ENCODE results near the gene MYO16. TPM values are rescaled to one million over a fixed set of nuclear protein-coding genes. Genes with fewer than 3 reads are reported as not detected.

MYO16 gene
- total RNA-seq, 1 experiment from 2014 or later: not detected

- Mint-ChIP-seq H3K9me3 (no peaks in the 10 kb centered on the region), H3K27ac (peak overlapping the region in 1 of 3 experiments; percentile 40; a peak in 1 of 7 replicates), H3K4me3 (no peak overlapping the region), H3K36me3 (ENCODE audit: insufficient read depth in 1 of 3, low read depth in 3 of 3) (no peaks in the 10 kb centered on the region), H3K4me1 (peaks cover 12% of the 10 kb centered on the region in 2 experiments), H3K27me3 (ENCODE audit: low read depth) (no peaks in the 10 kb centered on the region)
- Histone ChIP-seq H3K4me1 (ENCODE audit: insufficient read depth, low read length) (peaks cover 7% of the 10 kb centered on the region; the same call in 1 of the 2 replicates), H3K56ac (ENCODE audit: insufficient read length, low read depth, low read length) (no peak overlapping the region), H3K18ac (ENCODE audit: insufficient read length, low read depth, low read length) (no peak overlapping the region), H2BK12ac (ENCODE audit: insufficient read length, low read depth, low read length) (no peak overlapping the region), H3K4me2 (ENCODE audit: insufficient read depth, insufficient read length, low read length) (no peak overlapping the region), H3K27ac (ENCODE audit: insufficient read length, low read depth, low read length) (no peak overlapping the region), H3K79me2 (ENCODE audit: insufficient read depth, low read length) (0 out of 2 replicates have a peak, but pooled peaks cover 2% of the 10 kb centered on the region), H3K23ac (ENCODE audit: insufficient read length, low read depth, low read length) (no peak overlapping the region), H3K4ac (ENCODE audit: low read depth, low read length) (no peak overlapping the region), H2AFZ (ENCODE audit: low read length) (no peak overlapping the region), H3K9ac (ENCODE audit: extremely low read depth, insufficient read length, low read length) (no peak overlapping the region), H3T11ph (ENCODE audit: low read length) (no peak overlapping the region), H3K9me3 (ENCODE audit: control insufficient read depth, low read depth, low read length) (no peaks in the 10 kb centered on the region), H4K20me1 (ENCODE audit: control insufficient read depth, insufficient read depth, insufficient read length) (no peaks in the 10 kb centered on the region), H4K91ac (ENCODE audit: insufficient read length, low read depth, low read length) (no peak overlapping the region), H3K79me1 (ENCODE audit: insufficient read depth, low read depth, low read length, poor library complexity, severe bottlenecking) (no peaks in the 10 kb centered on the region), H4K8ac (replicated peaks; ENCODE audit: insufficient read length, low read depth, low read length) (no peak overlapping the region), H2BK120ac (ENCODE audit: low read depth, low read length, poor library complexity, severe bottlenecking) (no peak overlapping the region), H2BK5ac (ENCODE audit: insufficient read length, low read length) (no peak overlapping the region), H3K27me3 (ENCODE audit: insufficient read depth, low read length) (no peaks in the 10 kb centered on the region), H4K5ac (ENCODE audit: insufficient read length, low read depth, low read length) (no peak overlapping the region), H2AK5ac (ENCODE audit: insufficient read length, low read length) (no peak overlapping the region), H3K23me2 (ENCODE audit: insufficient read length, low read depth, low read length, poor library complexity, severe bottlenecking) (no peaks in the 10 kb centered on the region), H2BK15ac (ENCODE audit: low read depth, low read length) (no peak overlapping the region), H3K14ac (ENCODE audit: insufficient read depth, low read length) (no peak overlapping the region), H2BK20ac (ENCODE audit: low read depth, low read length, poor library complexity, severe bottlenecking) (no peak overlapping the region)
- WGBS (ENCODE audit: extremely low coverage, insufficient read length, low lambda C conversion rate): no CpG with 5 or more reads among the region's 11 CpGs
- DNase-seq: peak; percentile 47
- TF ChIP-seq, protein P1, sequence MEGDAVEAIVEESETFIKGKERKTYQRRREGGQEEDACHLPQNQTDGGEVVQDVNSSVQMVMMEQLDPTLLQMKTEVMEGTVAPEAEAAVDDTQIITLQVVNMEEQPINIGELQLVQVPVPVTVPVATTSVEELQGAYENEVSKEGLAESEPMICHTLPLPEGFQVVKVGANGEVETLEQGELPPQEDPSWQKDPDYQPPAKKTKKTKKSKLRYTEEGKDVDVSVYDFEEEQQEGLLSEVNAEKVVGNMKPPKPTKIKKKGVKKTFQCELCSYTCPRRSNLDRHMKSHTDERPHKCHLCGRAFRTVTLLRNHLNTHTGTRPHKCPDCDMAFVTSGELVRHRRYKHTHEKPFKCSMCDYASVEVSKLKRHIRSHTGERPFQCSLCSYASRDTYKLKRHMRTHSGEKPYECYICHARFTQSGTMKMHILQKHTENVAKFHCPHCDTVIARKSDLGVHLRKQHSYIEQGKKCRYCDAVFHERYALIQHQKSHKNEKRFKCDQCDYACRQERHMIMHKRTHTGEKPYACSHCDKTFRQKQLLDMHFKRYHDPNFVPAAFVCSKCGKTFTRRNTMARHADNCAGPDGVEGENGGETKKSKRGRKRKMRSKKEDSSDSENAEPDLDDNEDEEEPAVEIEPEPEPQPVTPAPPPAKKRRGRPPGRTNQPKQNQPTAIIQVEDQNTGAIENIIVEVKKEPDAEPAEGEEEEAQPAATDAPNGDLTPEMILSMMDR (conservative IDR thresholded peaks at IDR 0.05): no peak
Observed at GRCh38 chr13:109182777-109183465, 553.5 kb downstream of the MYO16 start.
